GM12872 (cell line): Measurements from ENCODE around the gene EPS8L2.

Source experiments
- TF ChIP-seq, protein P1 (sequence below): IDR thresholded peaks from 3 replicates; pipeline ENCODE4 v1.5.1; 2011; ENCODE audit warnings: low read depth, mild to moderate bottlenecking, low read length, moderate library complexity; ENCODE audit not compliant: insufficient read depth

Gene EPS8L2

GRCh38 chr11:662689-663274, 43.2 kb upstream of the EPS8L2 start:
- TF ChIP-seq, protein P1, sequence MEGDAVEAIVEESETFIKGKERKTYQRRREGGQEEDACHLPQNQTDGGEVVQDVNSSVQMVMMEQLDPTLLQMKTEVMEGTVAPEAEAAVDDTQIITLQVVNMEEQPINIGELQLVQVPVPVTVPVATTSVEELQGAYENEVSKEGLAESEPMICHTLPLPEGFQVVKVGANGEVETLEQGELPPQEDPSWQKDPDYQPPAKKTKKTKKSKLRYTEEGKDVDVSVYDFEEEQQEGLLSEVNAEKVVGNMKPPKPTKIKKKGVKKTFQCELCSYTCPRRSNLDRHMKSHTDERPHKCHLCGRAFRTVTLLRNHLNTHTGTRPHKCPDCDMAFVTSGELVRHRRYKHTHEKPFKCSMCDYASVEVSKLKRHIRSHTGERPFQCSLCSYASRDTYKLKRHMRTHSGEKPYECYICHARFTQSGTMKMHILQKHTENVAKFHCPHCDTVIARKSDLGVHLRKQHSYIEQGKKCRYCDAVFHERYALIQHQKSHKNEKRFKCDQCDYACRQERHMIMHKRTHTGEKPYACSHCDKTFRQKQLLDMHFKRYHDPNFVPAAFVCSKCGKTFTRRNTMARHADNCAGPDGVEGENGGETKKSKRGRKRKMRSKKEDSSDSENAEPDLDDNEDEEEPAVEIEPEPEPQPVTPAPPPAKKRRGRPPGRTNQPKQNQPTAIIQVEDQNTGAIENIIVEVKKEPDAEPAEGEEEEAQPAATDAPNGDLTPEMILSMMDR: peak; percentile 89

DNA sequence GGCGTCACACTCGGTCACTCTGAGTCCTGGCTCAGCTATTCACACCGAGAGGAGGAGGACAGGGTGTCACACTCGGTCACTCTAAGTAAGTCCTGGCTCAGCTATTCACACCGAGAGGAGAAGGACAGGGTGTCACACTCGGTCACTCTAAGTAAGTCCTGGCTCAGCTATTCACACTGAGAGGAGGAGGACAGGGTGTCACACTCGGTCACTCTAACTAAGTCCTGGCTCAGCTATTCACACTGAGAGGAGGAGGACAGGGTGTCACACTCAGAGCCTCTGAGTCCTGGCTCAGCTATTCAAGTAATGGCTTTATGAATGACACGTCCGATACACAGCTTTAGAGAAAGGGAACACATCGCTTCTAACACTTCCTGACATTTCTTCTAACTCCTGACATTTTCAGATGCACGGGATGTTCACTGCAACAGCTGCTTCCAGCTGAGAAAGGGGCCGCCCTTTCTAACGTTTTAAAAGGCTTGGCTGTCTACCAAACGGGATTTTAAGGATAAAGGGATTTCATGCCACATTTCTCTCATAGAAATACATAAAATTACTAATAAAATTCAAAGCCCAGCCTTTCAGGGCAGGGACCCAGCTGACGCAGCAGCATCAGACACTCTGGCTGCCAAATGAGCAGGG, 40.8 kb upstream of the EPS8L2 start:
- TF ChIP-seq, protein P1: no peak

GRCh38 chr11:665704-666281, 40.2 kb upstream of the EPS8L2 start:
- TF ChIP-seq, protein P1: no peak

- TF ChIP-seq, protein P1: no peak
Observed at GRCh38 chr11:673866-674265, 32.2 kb upstream of the EPS8L2 start.

DNA sequence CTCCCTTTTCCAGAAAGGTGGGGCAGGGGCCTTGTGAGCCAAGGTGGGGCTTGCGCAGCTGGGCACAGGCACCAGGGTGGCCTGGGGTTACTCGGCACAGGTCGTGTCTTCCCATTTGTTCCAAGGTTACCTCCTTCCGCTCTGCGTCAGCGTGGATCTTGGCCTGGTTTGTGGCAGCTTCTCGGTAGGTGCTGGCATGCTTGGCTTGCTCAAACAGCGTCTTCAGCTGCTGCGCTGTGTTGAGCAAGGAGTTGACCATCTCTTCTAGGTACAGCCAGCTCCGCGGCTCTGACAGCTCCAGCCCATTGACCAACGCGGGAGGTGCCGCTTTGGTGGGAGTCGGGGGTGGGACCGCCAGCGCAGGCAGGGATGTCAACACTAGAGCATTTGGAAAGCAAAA, 31.6 kb upstream of the EPS8L2 start:
- TF ChIP-seq, protein P1: no peak

- TF ChIP-seq, protein P1: no peak
Observed at GRCh38 chr11:678297-678696, 27.7 kb upstream of the EPS8L2 start.

- TF ChIP-seq, protein P1: no peak
Observed at GRCh38 chr11:679271-680207, 26.5 kb upstream of the EPS8L2 start.
